NCI-H748 (cell line): ENCODE results near the gene KIRREL1.

Source experiments
- DNase-seq: peaks from one replicate; lab custom pipeline; 2025; ENCODE audit not compliant: unreplicated experiment; lab: John Stamatoyannopoulos, UW

Gene KIRREL1

GRCh38 chr1:157993147-157993917 lies at the start of gene KIRREL1:
Gene KIRREL1 (plus strand): TSS chr1:157993645. CDS start chr1:157993677, 32 bp downstream.
- peak; percentile 5 for DNase-seq

GRCh38 chr1:157944663-157945280 lies 48.7 kb upstream of the KIRREL1 start:
- no peak for DNase-seq

- DNase-seq: no peak
These were observed 45.0 kb upstream of the KIRREL1 start for GRCh38 chr1:157948312-157949073.

- DNase-seq: no peak
These were observed 44.4 kb upstream of the KIRREL1 start for GRCh38 chr1:157949074-157949354.

GRCh38 chr1:157951230-157951629 lies 42.2 kb upstream of the KIRREL1 start:
- no peak for DNase-seq

GRCh38 chr1:157952601-157953000 lies 40.8 kb upstream of the KIRREL1 start:
- DNase-seq: no peak

GRCh38 chr1:157955221-157955620 lies 38.2 kb upstream of the KIRREL1 start:
- no peak for DNase-seq

- DNase-seq: no peak
These were observed 37.6 kb upstream of the KIRREL1 start for GRCh38 chr1:157955857-157956256.

GRCh38 chr1:157956732-157957131 lies 36.7 kb upstream of the KIRREL1 start:
- no peak for DNase-seq

GRCh38 chr1:157958263-157958662 lies 35.2 kb upstream of the KIRREL1 start:
- DNase-seq: no peak

- DNase-seq: no peak
These were observed 33.7 kb upstream of the KIRREL1 start for GRCh38 chr1:157959750-157960149.

- no peak for DNase-seq
These were observed 32.7 kb upstream of the KIRREL1 start for GRCh38 chr1:157960773-157961172.

GRCh38 chr1:157961805-157962762 lies 31.4 kb upstream of the KIRREL1 start:
- no peak for DNase-seq

- DNase-seq: peak; percentile 48
These were observed 29.7 kb upstream of the KIRREL1 start for GRCh38 chr1:157963713-157964112.

- no peak for DNase-seq
These were observed 27.9 kb upstream of the KIRREL1 start for GRCh38 chr1:157965584-157965983.

- DNase-seq: no peak
These were observed 27.4 kb upstream of the KIRREL1 start for GRCh38 chr1:157966031-157966537.

- DNase-seq: no peak
These were observed 26.2 kb upstream of the KIRREL1 start for GRCh38 chr1:157967205-157967604.

GRCh38 chr1:157968508-157968907 lies 24.9 kb upstream of the KIRREL1 start:
- DNase-seq: no peak

GRCh38 chr1:157968946-157969345 lies 24.5 kb upstream of the KIRREL1 start:
- no peak for DNase-seq

- peak; percentile 5 for DNase-seq
These were observed 23.6 kb upstream of the KIRREL1 start for GRCh38 chr1:157969697-157970485.
